Progenitor cell of endocrine pancreas (in vitro differentiated cells): Measurements from ENCODE around the gene MBP. TPM values are rescaled to one million over a fixed set of nuclear protein-coding genes. Genes with fewer than 3 reads are reported as not detected.
A peak's percentile ranks its signal among the peaks of the same experiment; 100 is the strongest.

ENCODE experiments used
- DNase-seq: peaks from one replicate; pipeline ENCODE4 v3.0.0; 2021; ENCODE audit warnings: low spot score; ENCODE audit not compliant: unreplicated experiment
- H3K27ac Mint-ChIP-seq: 2 replicates; pipeline ENCODE4 v1.8.0; 2021; ENCODE audit warnings: mild to moderate bottlenecking, moderate library complexity, mixed read lengths
- H3K27me3 Mint-ChIP-seq: 2 replicates; pipeline ENCODE4 v1.8.0; 2021; ENCODE audit warnings: mixed read lengths
- H3K36me3 Mint-ChIP-seq: 2 replicates; pipeline ENCODE4 v1.8.0; 2022; ENCODE audit warnings: mixed read lengths; ENCODE audit not compliant: insufficient read depth
- H3K4me1 Mint-ChIP-seq: 2 replicates; pipeline ENCODE4 v1.8.0; 2021; ENCODE audit warnings: low read depth, mixed read lengths
- H3K4me3 Mint-ChIP-seq: 2 replicates; pipeline ENCODE4 v1.8.0; 2021; ENCODE audit warnings: low read depth, mild to moderate bottlenecking, moderate library complexity, mixed read lengths
- H3K9me3 Mint-ChIP-seq: 2 replicates; pipeline ENCODE4 v1.8.0; 2021; ENCODE audit warnings: low read depth, mixed read lengths
- CTCF ChIP-seq: fragments of 200-600 bp; sonication (generic); IDR thresholded peaks from one replicate; pipeline ENCODE4 v1.5.0; 2021; ENCODE audit warnings: antibody characterized with exemption, mild to moderate bottlenecking; ENCODE audit not compliant: unreplicated experiment
- total RNA-seq: library from RNA; stranded (reverse); gene quantifications from 2 replicates; pipeline ENCODE4 v1.2.1, GENCODE V29; 2021

Gene MBP
- total RNA-seq, 1 donor from 2014 or later: 38.4 TPM

GRCh38 chr18:77055429-77056300 is 76.9 kb downstream of the MBP start:
- H3K36me3 Mint-ChIP-seq: peaks cover 8% of the 10 kb centered on the region
- H3K4me1 Mint-ChIP-seq: peaks cover 35% of the 10 kb centered on the region
- peak overlapping the region; percentile 89 for H3K27ac Mint-ChIP-seq
- no peaks in the 10 kb centered on the region for H3K27me3 Mint-ChIP-seq
- H3K9me3 Mint-ChIP-seq: no peaks in the 10 kb centered on the region
- DNase-seq: no peak
- no peak for TF ChIP-seq CTCF
- no peak overlapping the region for H3K4me3 Mint-ChIP-seq

GRCh38 chr18:77054606-77055428 is 77.8 kb downstream of the MBP start:
- Mint-ChIP-seq H3K4me3 (peak overlapping the region; percentile 46), H3K27ac (peak overlapping the region; percentile 94), H3K27me3 (no peaks in the 10 kb centered on the region), H3K36me3 (peaks cover 8% of the 10 kb centered on the region), H3K4me1 (peaks cover 35% of the 10 kb centered on the region), H3K9me3 (no peaks in the 10 kb centered on the region)
- DNase-seq: peak; percentile 34
- TF ChIP-seq CTCF: peak; percentile 54

GRCh38 chr18:77054288-77054605 is 78.3 kb downstream of the MBP start:
- Mint-ChIP-seq H3K9me3 (no peaks in the 10 kb centered on the region), H3K4me1 (peaks cover 33% of the 10 kb centered on the region), H3K36me3 (peaks cover 5% of the 10 kb centered on the region), H3K27me3 (no peaks in the 10 kb centered on the region), H3K27ac (peak overlapping the region; percentile 94), H3K4me3 (peak overlapping the region; percentile 46)
- DNase-seq: no peak
- no peak for TF ChIP-seq CTCF

- no peaks in the 10 kb centered on the region for H3K27me3 Mint-ChIP-seq
- peaks cover 5% of the 10 kb centered on the region for H3K36me3 Mint-ChIP-seq
- peak overlapping the region; percentile 94 for H3K27ac Mint-ChIP-seq
- peaks cover 33% of the 10 kb centered on the region for H3K4me1 Mint-ChIP-seq
- no peak for DNase-seq
- H3K9me3 Mint-ChIP-seq: no peaks in the 10 kb centered on the region
- no peak for TF ChIP-seq CTCF
- no peak overlapping the region for H3K4me3 Mint-ChIP-seq
Measured at GRCh38 chr18:77053616-77054287, 78.8 kb downstream of the MBP start.

GRCh38 chr18:77052983-77053309 is 79.6 kb downstream of the MBP start:
- Mint-ChIP-seq H3K27ac (no peak overlapping the region), H3K4me3 (no peak overlapping the region), H3K9me3 (no peaks in the 10 kb centered on the region), H3K36me3 (peaks cover 8% of the 10 kb centered on the region), H3K27me3 (no peaks in the 10 kb centered on the region), H3K4me1 (peaks cover 33% of the 10 kb centered on the region)
- no peak for TF ChIP-seq CTCF
- no peak for DNase-seq
